B cell (primary cell): ENCODE data around the gene PPP1R3E. TPM values are rescaled to one million over a fixed set of nuclear protein-coding genes. Genes with fewer than 3 reads are reported as not detected.
A peak's percentile ranks its signal among the peaks of the same experiment; 100 is the strongest.

Experiments used
- ATAC-seq: fragments of 200-7000 bp; cut with Tn5 transposase; one replicate; pipeline ENCODE4 v1.10.0; 2021; ENCODE audit warnings: low read depth, mild to moderate bottlenecking, moderate number of reproducible peaks, moderate library complexity
- CTCF ChIA-PET: fragments of 350-600 bp; sonication (Branson Sonifier 250); formaldehyde crosslinking; loops from one replicate; lab custom pipeline; 2021; ENCODE audit warnings: antibody characterized with exemption, inconsistent platforms; lab: Charles Lee
- POLR2A ChIA-PET: fragments of 350-600 bp; sonication (Branson Sonifier 250); formaldehyde crosslinking; loops from one replicate; lab custom pipeline; 2021; ENCODE audit warnings: antibody characterized with exemption; lab: Charles Lee
- DNase-seq: peaks from one replicate; pipeline ENCODE4 v3.0.0; 2013
- H2AFZ ChIP-seq: 2 replicates; pipeline ENCODE4 v1.6.1; 2012; ENCODE audit warnings: mild to moderate bottlenecking, low read depth, low read length; ENCODE audit not compliant: insufficient read depth, poor library complexity, severe bottlenecking
- H3K27ac ChIP-seq, 2 donors: 1 replicate in 1 of 2; 2 replicates in 1 of 2; pipeline ENCODE4 v1.5.1; 2012 to 2013; ENCODE audit warnings: low read length in 2 of 2, mild to moderate bottlenecking in 2 of 2, moderate library complexity in 1 of 2
- H3K27me3 ChIP-seq, 4 experiments: fragments of 200-600 bp in 1 of 4; sonication (generic) in 1 of 4; replicated peaks in 1 of 4; 1 replicate in 2 of 4; 2 replicates in 2 of 4; pipeline versions ENCODE4 v1.6.1 to v1.7.0; 2013 to 2016; ENCODE audit warnings: low read length in 3 of 4, mild to moderate bottlenecking in 2 of 4, mixed read lengths in 1 of 4, moderate library complexity in 1 of 4; ENCODE audit not compliant: insufficient read depth in 4 of 4, control insufficient read depth in 3 of 4; ENCODE audit errors: control extremely low read depth in 1 of 4
- H3K36me3 ChIP-seq, 2 experiments: replicated peaks in 1 of 2; 1 replicate in 1 of 2; 2 replicates in 1 of 2; pipeline versions ENCODE4 v1.6.1 to v1.7.1; 2013; ENCODE audit warnings: low read length in 1 of 2; ENCODE audit not compliant: insufficient read depth in 2 of 2, control insufficient read depth in 1 of 2; ENCODE audit errors: control extremely low read depth in 1 of 2, extremely low read depth in 1 of 2
- H3K4me1 ChIP-seq, 2 donors: fragments of 200-600 bp in 1 of 2; sonication (generic) in 1 of 2; 1 replicate in 1 of 2; 2 replicates in 1 of 2; pipeline versions ENCODE4 v1.5.1 to v1.6.1; 2013 to 2017; ENCODE audit warnings: low read length in 2 of 2; ENCODE audit not compliant: control insufficient read depth in 2 of 2, insufficient read depth in 2 of 2
- H3K4me2 ChIP-seq: replicated peaks from 2 replicates; pipeline ENCODE3; 2012; ENCODE audit warnings: mild to moderate bottlenecking, low read depth, low read length; ENCODE audit not compliant: poor library complexity, severe bottlenecking
- H3K4me3 ChIP-seq, 5 experiments: fragments of 200-600 bp in 1 of 5; sonication (generic) in 1 of 5; 1 replicate in 3 of 5; 2 replicates in 2 of 5; pipeline versions ENCODE4 v1.5.1 to v1.7.0; 2011 to 2016; ENCODE audit warnings: low read length in 4 of 5, mild to moderate bottlenecking in 4 of 5, low read depth in 2 of 5, control low read depth in 1 of 5, moderate library complexity in 1 of 5; ENCODE audit not compliant: insufficient read depth in 1 of 5; ENCODE audit errors: control extremely low read depth in 1 of 5, extremely low read depth in 1 of 5
- H3K79me2 ChIP-seq: fragments of 200-600 bp; sonication (generic); one replicate; pipeline ENCODE4 v1.6.0; 2016; ENCODE audit warnings: low read length; ENCODE audit not compliant: control insufficient read depth, insufficient read depth
- H3K9ac ChIP-seq: fragments of 200-600 bp; sonication (generic); 2 replicates; pipeline ENCODE4 v1.6.1; 2017; ENCODE audit warnings: mild to moderate bottlenecking, low read length, moderate library complexity
- H3K9me3 ChIP-seq, 3 donors: one replicate each; pipeline versions ENCODE4 v1.6.1 to v1.7.1; 2013; ENCODE audit warnings: low read length in 2 of 3; ENCODE audit not compliant: control insufficient read depth in 2 of 3, insufficient read depth in 1 of 3; ENCODE audit errors: control extremely low read depth in 1 of 3
- H4K20me1 ChIP-seq: 2 replicates; pipeline ENCODE4 v1.6.0; 2012; ENCODE audit warnings: mild to moderate bottlenecking, low read length; ENCODE audit not compliant: insufficient read depth, control insufficient read depth, poor library complexity, severe bottlenecking
- H3K27ac Mint-ChIP-seq: one replicate; pipeline ENCODE4 v1.8.0; 2021; ENCODE audit warnings: mixed read lengths
- H3K27me3 Mint-ChIP-seq: one replicate; pipeline ENCODE4 v1.8.0; 2021; ENCODE audit warnings: mixed read lengths
- H3K4me1 Mint-ChIP-seq: one replicate; pipeline ENCODE4 v1.8.0; 2021; ENCODE audit warnings: mixed read lengths
- H3K4me3 Mint-ChIP-seq: one replicate; pipeline ENCODE4 v1.8.0; 2021; ENCODE audit warnings: mixed read lengths
- H3K9me3 Mint-ChIP-seq: one replicate; pipeline ENCODE4 v1.8.0; 2022; ENCODE audit warnings: mixed read lengths; ENCODE audit not compliant: insufficient read depth
- CTCF ChIP-seq: fragments of 200-600 bp; IDR thresholded peaks from one replicate; pipeline ENCODE4 v1.8.0; 2022; ENCODE audit warnings: antibody characterized with exemption, mild to moderate bottlenecking
- EZH2 ChIP-seq: IDR thresholded peaks from 2 replicates; pipeline ENCODE4 v1.6.1; 2012; ENCODE audit warnings: borderline replicate concordance, low read depth, mild to moderate bottlenecking, moderate library complexity, low read length; ENCODE audit not compliant: insufficient read depth, poor library complexity, severe bottlenecking
- WGBS: methylation state at CpG from one replicate; pipeline ENCODE4 v1.1.5; 2013; ENCODE audit warnings: missing lambda C conversion rate; ENCODE audit not compliant: insufficient coverage; 5-methylcytosine and 5-hydroxymethylcytosine counted together
- intact Hi-C: fragments of 100-400 bp; cut with micrococcal nuclease; formaldehyde crosslinking; loops from one replicate; pipeline ENCODE4 v1.10.0; 2022
- polyA plus RNA-seq: library from polyadenylated mRNA; depleted of rRNA; stranded (reverse); fragments of >200 nt; gene quantifications from 2 replicates; pipeline ENCODE4 v1.2.3, GENCODE V29; 2012
- total RNA-seq, 2 donors: library from RNA; stranded (reverse); fragments of 120-200 nt in 1 of 2; gene quantifications; 1 replicate in 1 of 2; 2 replicates in 1 of 2; pipeline versions ENCODE4 v1.2.3 to v1.2.4, GENCODE V29; 2013 to 2022

PPP1R3E gene
- total and polyA plus RNA-seq, 2 donors (not counting 1 experiment from before 2014, with no cell fraction given): 56.9 to 76.7 TPM

DNA sequence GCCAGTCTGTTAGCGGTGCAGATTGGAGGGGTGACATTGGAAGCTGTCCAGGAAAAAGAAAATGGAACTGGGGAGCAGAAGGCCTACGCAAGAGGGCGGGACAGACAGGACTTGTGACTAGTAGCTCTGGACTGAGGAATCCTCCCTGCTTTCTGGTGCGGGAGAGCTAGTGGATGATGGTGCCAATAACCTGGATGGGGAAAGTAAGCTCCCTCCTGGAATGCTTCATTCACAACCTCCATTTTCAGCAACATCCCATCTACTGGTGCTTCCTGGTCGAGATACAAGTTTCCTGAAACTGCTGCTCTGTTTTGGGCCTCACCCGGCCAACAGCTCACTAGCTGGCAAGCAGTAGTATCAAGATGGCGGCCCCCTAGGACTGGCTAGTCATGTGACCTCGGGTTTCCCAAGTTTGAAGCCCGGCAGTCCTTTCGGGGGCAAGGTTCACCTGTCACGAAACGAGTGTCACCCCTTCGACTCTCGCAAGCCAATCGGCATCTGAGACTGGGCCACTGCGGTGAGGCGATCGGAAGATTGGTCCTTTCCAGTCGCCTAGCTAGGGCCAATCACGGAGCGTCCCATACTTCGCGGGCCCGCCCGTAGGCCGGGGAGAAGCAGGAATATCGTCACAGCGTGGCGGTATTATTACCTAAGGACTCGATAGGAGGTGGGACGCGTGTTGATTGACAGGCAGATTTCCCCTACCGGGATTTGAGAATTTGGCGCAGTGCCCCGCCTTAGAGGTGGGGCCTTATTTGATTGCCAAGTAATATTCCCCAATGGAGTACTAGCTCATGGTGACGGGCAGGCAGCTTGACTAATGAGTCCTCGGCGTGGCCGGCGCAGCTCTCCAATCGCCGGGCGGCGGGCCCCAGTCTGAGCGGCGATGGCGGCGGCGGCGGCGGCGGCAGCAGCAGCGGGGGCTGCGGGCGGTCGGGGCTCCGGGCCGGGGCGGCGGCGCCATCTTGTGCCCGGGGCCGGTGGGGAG lies 18.2 kb upstream of the PPP1R3E start, which contains the start of gene PABPN1:
TSS of gene PABPN1 (plus strand) at position 874 of the 988 bp plus-strand sequence. CDS start at position 887, 13 bp downstream.
- ATAC-seq (peak; percentile 84), DNase-seq (peak; percentile 100)
- H3K9me3 ChIP-seq: no peaks in the 10 kb centered on the region
- no peaks in the 10 kb centered on the region for H3K9me3 Mint-ChIP-seq
- 3% methylated on average over 62 of the region's 63 CpGs for WGBS
- H2AFZ ChIP-seq: peak within 1 kb of the TSS; percentile 87
- TF ChIP-seq EZH2 (no peak), CTCF (no peak)
- peaks cover 21 to 24% of the 10 kb centered on the region in 2 donors for H3K4me1 ChIP-seq
- peaks cover 7 to 31% of the 10 kb centered on the region in 2 experiments for H3K36me3 ChIP-seq
- peak within 1 kb of the TSS; percentile 91 to 99 for H3K27ac ChIP-seq
- peak within 1 kb of the TSS; percentile 61 to 89 (median 79) for H3K4me3 ChIP-seq
- no peaks in the 10 kb centered on the region for H3K27me3 ChIP-seq
- H3K4me1 Mint-ChIP-seq: peaks cover 33% of the 10 kb centered on the region
- H3K4me2 ChIP-seq: peak within 1 kb of the TSS; percentile 92
- H3K9ac ChIP-seq: peak within 1 kb of the TSS; percentile 81
- H3K79me2 ChIP-seq: peaks cover 15% of the 10 kb centered on the region
- intact Hi-C loops: loop anchor here (1.0 to 2.0 kb wide), 9 partner anchors 15 to 1122 kb away; partner anchors contain the start of genes ACIN1, BCL2L2, C14orf119 and HOMEZ
- CTCF ChIA-PET: interaction anchor here (0.5 to 6.7 kb wide), 18 partner anchors 10 to 1833 kb away, joined by 3 to 56 read pairs (median 6); partner anchors contain the start of genes ACIN1, BCL2L2, C14orf119 and CDH24
- POLR2A ChIA-PET: interaction anchor here (0.5 to 4.4 kb wide), 17 partner anchors 9 to 437 kb away, joined by 3 to 84 read pairs (median 4); partner anchors contain the start of genes ACIN1, AP1G2, BCL2L2 and C14orf119
- peaks cover 13% of the 10 kb centered on the region for H4K20me1 ChIP-seq
- H3K27ac Mint-ChIP-seq: peak within 1 kb of the TSS; percentile 99
- no peaks in the 10 kb centered on the region for H3K27me3 Mint-ChIP-seq
- H3K4me3 Mint-ChIP-seq: peak within 1 kb of the TSS; percentile 93
